Neutrophil (primary cell): Measurements from ENCODE around the gene CELF2.

Experiments
- H3K27ac ChIP-seq: fragments of 200-600 bp; sonication (generic); 2 replicates; pipeline ENCODE4 v1.5.1; 2016; ENCODE audit warnings: mild to moderate bottlenecking, moderate library complexity
- H3K27me3 ChIP-seq: fragments of 200-600 bp; sonication (generic); 2 replicates; pipeline ENCODE4 v1.6.0; 2016; ENCODE audit warnings: mild to moderate bottlenecking
- H3K36me3 ChIP-seq: fragments of 200-600 bp; sonication (generic); 2 replicates; pipeline ENCODE4 v1.5.1; 2017
- H3K4me1 ChIP-seq, 2 experiments: fragments of 200-600 bp in 1 of 2; sonication (generic) in 1 of 2; 1 replicate in 1 of 2; 2 replicates in 1 of 2; pipeline versions ENCODE4 v1.5.1 to v1.6.1; 2013 to 2016; ENCODE audit warnings: low read depth in 1 of 2, low read length in 1 of 2, mild to moderate bottlenecking in 1 of 2, moderate library complexity in 1 of 2; ENCODE audit not compliant: control insufficient read depth in 1 of 2, insufficient read depth in 1 of 2
- H3K4me3 ChIP-seq, 2 experiments: fragments of 200-600 bp in 1 of 2; sonication (generic) in 1 of 2; 1 replicate in 1 of 2; 2 replicates in 1 of 2; pipeline ENCODE4 v1.5.1; 2013 to 2016; ENCODE audit warnings: low read depth in 1 of 2, low read length in 1 of 2, mild to moderate bottlenecking in 1 of 2, moderate library complexity in 1 of 2
- H3K9me3 ChIP-seq: fragments of 200-600 bp; sonication (generic); 2 replicates; pipeline ENCODE4 v1.5.1; 2016
- TF ChIP-seq, protein P1 (sequence below): fragments of 200-600 bp; sonication (generic); IDR thresholded peaks from 2 replicates; pipeline ENCODE4 v1.5.1; 2016; ENCODE audit warnings: antibody characterized with exemption

The CELF2 gene

DNA sequence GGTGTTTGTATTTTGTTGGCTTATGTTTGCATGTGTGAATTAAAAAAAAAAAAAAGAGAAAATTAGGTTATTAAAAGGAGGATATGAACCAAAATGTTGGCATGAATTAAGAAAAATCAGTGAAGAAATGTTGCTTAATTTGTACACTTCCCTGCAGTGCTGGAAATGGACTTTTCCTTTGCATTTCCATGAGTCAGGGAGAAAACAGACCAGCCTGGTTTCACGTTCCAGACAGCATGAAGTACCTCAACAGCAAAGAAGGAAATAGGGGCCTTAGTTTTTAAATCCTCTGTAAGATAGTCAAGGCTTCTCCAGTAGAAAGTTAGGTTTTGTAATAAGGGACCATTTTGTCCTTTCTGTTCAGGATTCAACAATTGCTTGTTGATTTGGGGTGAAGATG is 159.7 kb downstream of the CELF2 start:
- TF ChIP-seq, protein P1, sequence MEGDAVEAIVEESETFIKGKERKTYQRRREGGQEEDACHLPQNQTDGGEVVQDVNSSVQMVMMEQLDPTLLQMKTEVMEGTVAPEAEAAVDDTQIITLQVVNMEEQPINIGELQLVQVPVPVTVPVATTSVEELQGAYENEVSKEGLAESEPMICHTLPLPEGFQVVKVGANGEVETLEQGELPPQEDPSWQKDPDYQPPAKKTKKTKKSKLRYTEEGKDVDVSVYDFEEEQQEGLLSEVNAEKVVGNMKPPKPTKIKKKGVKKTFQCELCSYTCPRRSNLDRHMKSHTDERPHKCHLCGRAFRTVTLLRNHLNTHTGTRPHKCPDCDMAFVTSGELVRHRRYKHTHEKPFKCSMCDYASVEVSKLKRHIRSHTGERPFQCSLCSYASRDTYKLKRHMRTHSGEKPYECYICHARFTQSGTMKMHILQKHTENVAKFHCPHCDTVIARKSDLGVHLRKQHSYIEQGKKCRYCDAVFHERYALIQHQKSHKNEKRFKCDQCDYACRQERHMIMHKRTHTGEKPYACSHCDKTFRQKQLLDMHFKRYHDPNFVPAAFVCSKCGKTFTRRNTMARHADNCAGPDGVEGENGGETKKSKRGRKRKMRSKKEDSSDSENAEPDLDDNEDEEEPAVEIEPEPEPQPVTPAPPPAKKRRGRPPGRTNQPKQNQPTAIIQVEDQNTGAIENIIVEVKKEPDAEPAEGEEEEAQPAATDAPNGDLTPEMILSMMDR = no peak
- Histone ChIP-seq H3K4me3 (peak overlapping the region; percentile 40 to 93), H3K9me3 (no peaks in the 10 kb centered on the region), H3K27ac (peak overlapping the region; percentile 96), H3K27me3 (no peaks in the 10 kb centered on the region), H3K36me3 (peaks cover 69% of the 10 kb centered on the region), H3K4me1 (peaks cover 100% of the 10 kb centered on the region in 2 experiments)

DNA sequence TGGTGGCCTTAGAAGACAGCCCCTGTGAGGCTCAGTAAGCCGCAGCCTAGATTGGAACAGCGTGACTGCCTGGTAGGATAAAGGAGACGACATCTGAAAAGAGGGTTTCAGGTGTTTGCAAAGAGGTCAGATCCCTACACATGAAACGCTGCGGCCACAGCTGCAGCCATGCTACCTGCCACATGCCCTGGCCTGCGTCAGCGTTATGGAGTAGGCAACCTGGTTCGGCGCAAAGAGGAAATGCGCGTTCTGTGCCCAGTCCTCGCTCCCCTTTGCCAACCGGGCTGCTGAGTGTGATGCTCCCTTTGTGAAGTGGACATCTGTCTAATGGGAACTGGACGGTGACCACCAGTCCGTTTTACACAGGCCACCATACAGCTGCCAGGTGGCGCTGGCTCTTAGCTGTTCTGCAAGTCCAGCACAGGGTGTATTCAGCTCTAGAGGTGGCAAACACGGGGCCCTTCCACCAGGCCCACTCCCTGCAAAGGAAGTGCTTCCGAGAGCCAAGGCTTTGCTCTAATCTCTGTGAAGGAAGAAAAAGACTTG is 160.3 kb downstream of the CELF2 start:
- peaks cover 100% of the 10 kb centered on the region in 2 experiments for H3K4me1 ChIP-seq
- H3K9me3 ChIP-seq = no peaks in the 10 kb centered on the region
- TF ChIP-seq, protein P1 = no peak
- peaks cover 73% of the 10 kb centered on the region for H3K36me3 ChIP-seq
- peak overlapping the region; percentile 40 to 93 for H3K4me3 ChIP-seq
- no peaks in the 10 kb centered on the region for H3K27me3 ChIP-seq
- H3K27ac ChIP-seq = peak overlapping the region; percentile 96

DNA sequence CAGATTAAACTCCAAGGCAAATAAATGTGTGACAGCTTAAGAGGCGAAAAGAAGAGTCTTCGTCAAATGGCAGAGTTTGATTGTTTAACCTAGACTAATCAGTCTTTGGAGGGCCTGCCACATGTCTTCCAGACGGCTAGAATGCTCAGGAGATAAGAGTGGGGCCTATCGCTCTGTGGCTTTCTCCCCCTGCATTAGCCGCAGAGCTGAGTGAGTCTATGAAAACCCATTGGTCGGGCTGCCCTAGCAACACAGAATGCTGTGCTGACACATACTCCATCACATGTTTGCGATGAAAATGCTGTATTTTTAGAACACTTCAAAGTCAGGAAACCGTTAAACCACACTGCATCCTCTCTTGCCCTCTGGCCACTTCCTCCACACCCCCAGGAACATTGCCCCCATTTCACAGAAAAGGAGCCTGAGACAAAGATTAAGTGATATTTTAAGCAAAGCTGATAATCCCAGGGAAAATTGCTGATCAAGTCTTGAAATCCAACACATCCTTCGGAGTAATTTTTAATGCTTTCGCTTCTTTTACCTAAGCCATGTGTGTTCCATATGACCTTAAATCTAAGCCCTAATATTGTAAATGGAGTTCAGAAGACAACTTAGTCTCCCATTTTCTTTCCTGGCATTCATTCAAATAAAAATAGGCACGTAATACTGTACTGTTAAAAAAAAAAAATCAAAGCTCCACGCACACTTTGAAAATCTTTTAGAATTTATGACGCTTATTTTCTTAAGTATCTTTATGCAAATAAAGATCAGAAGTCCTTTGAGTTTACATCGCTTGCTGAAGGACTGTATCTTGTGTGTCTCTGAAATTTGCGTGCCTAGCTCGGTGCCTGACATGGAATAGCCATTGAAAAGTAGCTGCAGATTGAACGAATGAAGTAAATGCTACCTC is 161.2 kb downstream of the CELF2 start:
- Histone ChIP-seq H3K36me3 (peaks cover 72% of the 10 kb centered on the region), H3K27me3 (no peaks in the 10 kb centered on the region), H3K27ac (peak overlapping the region; percentile 96), H3K9me3 (no peaks in the 10 kb centered on the region), H3K4me1 (peaks cover 100% of the 10 kb centered on the region in 2 experiments), H3K4me3 (peak overlapping the region; percentile 56 to 93)
- TF ChIP-seq, protein P1 = no peak

DNA sequence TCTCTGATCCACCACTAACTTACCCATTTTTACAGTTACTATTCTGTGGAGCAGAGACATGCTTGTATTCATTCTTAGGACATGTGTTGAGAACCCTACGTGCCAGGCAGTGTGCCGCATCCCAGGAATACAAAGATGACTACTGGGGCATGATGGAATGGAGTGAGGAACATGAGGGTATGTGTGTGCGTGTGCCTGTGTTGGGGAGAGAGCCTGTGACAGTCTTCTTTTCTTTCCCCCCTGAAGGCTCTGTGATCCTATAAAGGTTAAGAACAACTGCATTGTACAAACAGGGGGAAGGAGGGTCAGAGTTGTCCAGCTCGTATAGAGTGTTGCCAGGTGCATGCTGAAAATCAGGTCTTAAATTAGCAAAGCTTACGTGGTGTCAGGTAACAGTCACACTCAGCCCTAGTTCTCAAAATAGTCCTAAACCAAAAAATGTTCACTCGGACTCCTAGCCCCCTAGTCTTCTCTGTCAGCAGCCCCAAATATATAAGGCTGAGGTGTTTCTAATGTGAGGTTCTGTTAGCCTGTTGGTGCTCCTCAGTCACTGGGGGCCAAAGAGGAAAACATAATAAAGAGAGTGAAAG is 161.9 kb downstream of the CELF2 start:
- Histone ChIP-seq H3K4me1 (peaks cover 98 to 100% of the 10 kb centered on the region in 2 experiments), H3K27me3 (no peaks in the 10 kb centered on the region), H3K36me3 (peaks cover 69% of the 10 kb centered on the region), H3K27ac (peak overlapping the region; percentile 96), H3K9me3 (no peaks in the 10 kb centered on the region), H3K4me3 (peak overlapping the region; percentile 56 to 93)
- TF ChIP-seq, protein P1 = no peak

DNA sequence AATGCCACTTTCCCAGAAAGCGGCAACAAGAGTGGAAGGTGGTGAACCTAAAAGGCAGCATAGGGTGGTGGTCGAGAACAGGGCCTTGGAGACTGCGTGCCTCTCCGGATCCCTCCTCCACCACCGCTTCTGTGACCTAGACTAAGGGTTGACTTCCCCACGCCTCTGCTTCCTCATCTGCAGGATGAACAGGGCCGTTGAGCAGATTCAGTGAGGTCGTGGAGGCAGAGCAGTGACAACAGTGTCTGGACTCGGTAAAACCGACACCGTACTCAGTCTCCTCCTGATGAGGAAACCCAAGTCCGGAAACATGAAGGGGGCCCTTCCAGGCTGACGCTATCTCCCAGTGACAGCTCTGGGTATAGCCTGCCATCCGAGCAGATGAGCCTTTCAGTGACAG is 162.6 kb downstream of the CELF2 start:
- Histone ChIP-seq H3K9me3 (no peaks in the 10 kb centered on the region), H3K4me3 (peak overlapping the region; percentile 56 to 93), H3K27ac (peak overlapping the region; percentile 96), H3K27me3 (no peaks in the 10 kb centered on the region), H3K4me1 (peaks cover 98 to 100% of the 10 kb centered on the region in 2 experiments), H3K36me3 (peaks cover 65% of the 10 kb centered on the region)
- TF ChIP-seq, protein P1 = no peak
